NT2/D1 (cell line): ENCODE data around the gene PHKG1.

Experiments used
- YY1 ChIP-seq: IDR thresholded peaks from 2 replicates; pipeline ENCODE4 v1.6.1; 2011; ENCODE audit not compliant: insufficient read length, insufficient read depth
- ZNF274 ChIP-seq: IDR thresholded peaks from 2 replicates; pipeline ENCODE4 v1.6.1; 2011; ENCODE audit warnings: mild to moderate bottlenecking, low read depth, low read length

DNA sequence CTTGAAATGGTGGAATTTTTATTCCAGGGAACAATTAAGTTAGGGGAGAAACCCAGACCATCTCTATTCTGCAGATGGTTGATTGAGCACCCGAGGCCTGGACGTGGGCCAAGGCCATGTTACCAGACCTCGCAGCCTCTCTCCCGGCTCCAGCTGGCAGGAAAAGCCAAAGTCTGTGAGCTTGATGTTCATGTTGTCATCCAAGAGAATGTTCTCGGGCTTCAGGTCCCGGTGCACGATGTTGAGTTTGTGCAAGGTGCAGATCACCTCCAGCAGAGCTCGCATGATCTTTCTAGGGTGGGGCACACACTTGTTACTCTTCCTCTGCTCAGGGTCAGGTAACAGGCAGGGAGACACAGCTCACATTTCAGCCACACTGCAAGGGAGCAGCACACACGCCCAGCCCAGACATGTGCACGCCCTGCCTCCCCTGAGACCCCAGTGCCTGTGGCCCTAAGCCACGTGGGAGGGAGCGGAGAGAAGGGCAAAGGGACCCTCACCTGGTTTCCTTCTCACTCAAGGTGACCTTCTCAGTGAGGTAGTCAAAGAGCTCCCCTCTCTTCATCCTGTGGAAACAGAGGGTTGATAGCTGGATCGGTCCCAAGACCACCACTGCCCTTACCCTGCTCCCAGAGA is 9.5 kb downstream of the PHKG1 start:
- no peak for TF ChIP-seq ZNF274
- no peak for TF ChIP-seq YY1
